Suppressor macrophage treated with lipopolysaccharide for 1 hour (primary cell): ENCODE data around the gene PCDH18.
"Not testable (repeated sequence)": the region's sequence is repeated elsewhere in the genome, so short reads cannot be mapped to it uniquely, and the experiment has no call there.

ENCODE experiments used
- DNase-seq, 3 donors: peaks; one replicate each; pipeline ENCODE4 v3.0.0-alpha.2; 2020 to 2022

The PCDH18 gene

DNA sequence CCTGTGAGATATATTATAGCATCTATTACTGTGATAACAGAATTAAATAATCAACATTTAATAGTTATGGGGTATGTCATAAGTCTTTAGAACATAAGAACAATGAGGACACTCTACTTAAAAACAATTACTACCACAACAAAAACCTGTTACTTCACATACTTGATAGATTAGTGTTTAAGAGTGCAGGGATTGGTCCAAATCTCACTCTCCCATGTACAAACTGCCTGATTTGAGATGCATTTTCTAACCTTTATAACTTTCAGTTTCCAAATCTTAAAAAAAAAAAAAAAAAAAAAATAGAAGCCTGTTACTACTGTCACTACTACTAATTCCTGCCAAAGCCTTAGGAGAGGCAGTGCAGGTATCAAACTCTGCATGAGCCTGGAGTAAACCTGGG lies 5.6 kb downstream of the PCDH18 start:
- no peak for DNase-seq

DNA sequence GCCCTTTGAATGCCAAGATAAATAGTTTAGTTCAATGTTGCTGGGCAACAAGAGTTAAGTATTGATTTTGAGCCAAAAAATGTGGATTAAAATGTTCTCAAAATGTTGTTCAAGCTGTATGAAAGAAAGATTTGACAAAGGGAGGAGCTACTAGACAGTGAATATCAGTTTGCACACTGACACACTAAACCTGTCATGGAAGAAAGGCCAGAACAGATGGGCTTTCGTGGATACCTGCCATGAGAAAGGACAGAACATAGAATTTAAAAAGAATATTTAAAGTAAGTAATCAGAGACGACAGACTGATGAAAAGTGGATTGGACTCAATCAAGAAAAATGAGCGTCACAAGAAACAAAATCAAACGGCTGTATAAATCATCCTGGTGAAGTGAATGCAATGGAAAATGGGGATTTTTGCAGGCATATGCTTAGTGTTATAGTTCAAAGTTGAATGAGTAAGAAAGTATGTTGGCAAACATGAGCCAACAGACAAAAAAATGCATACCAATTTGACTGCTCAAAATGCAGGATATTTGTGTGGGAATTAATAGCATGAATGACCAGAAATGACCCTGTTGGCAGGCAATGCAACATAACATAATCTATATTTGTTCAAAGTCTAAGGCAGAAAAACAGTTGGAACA lies 7.4 kb downstream of the PCDH18 start:
- DNase-seq: no peak

DNA sequence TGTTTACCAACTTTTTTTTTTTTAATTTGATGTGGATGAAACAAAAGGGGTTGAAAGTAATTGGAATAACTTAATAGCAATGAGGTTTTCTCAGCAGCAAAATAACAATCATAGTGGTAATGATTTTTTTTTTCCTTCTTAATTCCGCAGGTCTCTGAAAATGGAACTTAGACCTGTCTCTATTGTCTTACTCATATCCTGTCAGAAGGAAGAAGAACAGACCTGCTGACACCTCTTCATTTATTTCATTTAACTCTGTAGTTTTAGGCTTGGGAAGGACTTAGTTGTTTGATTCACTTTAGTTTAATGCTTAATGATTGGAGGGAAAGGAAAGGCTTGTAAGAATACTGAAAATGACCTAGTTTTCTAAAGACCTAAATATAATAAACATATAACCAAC lies 9.0 kb downstream of the PCDH18 start:
- DNase-seq: no peak

DNA sequence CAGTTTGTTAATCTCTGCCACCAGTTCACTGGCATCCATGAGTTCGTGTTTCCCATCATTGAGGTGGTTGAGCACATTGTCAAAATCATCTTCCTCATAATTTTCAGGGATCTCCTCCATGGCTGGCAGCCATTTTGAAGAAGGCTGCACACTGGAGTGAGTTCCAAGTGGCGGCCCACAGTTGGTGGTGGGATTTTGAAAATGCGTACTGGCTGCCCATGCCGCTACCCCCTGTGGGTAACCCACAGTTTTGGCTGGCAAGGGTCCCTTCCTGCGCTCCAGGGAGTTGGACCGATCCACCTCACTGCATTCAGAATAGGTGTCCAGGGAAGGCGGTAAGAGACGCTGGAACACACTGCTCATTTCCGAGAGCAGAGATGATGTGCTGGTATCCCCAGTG lies 11.2 kb downstream of the PCDH18 start:
- DNase-seq: no peak

DNA sequence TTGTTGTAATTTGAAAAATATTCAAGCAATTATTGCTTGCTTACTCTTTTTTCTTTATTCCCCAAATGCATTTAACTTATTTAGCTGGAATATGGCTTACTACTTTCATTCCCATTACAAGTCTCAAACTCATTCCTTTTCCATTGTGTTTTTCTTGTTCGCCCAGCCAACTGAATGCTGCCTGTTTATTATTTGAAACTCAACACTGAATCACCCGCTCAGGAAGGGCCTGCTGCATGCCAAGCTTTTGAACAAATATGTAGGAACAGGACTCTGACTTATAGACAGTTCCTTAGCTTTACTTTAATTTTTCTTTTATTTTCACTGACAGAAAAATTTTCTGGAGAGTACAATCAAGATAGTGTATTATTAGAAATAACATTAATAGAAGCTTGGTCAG lies 12.9 kb downstream of the PCDH18 start:
- no peak for DNase-seq

DNA sequence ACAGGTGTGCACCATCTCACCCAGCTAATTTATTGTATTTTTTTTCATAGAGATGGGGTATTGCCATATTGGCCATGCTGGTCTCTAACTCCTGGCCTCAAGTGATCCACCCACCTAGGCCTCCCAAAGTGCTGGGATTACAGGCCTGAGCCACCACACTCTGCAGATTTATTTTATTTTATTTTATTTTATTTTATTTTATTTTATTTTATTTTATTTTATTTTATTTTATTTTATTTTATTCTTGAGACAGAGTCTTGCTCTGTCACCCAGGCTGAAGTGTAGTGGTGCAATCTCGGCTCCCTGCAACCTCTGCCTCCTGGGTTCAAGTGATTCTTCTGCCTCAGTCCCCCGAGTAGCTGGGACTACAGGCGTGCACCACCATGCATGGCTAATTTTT lies 15.0 kb downstream of the PCDH18 start:
- not testable (repeated sequence) for DNase-seq

DNA sequence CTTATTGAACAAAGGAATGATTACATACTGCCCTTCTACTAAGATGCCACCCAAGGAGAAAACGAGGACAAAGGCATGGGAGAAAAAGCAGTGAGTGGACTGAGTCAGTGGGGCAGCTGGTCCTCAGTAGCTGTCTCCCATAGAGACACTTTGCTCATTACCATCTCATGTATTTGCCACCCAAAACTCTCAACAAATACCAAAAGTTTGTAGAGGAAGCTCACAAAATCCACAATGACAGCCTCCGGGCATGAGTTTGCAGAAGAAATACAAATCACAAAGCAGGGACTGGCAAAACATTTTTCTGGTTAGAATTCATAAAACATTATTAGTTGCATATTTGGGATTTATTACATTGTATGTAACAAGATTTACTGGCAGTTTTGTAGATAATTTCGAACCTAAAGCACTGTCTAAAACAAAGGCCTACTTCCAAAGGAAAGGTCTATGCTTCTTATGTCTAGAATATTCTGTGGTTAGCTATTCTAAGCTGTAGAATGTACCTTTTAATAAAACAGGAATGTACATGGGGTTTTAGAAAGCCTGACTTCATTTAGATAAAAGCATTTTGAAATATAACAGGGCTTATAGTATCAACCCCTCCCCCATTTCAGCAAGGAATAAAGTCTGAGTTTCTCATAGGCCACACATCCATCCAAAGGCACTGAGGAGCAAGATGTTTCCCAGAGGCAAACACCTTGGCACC lies 17.7 kb downstream of the PCDH18 start:
- no peak for DNase-seq

DNA sequence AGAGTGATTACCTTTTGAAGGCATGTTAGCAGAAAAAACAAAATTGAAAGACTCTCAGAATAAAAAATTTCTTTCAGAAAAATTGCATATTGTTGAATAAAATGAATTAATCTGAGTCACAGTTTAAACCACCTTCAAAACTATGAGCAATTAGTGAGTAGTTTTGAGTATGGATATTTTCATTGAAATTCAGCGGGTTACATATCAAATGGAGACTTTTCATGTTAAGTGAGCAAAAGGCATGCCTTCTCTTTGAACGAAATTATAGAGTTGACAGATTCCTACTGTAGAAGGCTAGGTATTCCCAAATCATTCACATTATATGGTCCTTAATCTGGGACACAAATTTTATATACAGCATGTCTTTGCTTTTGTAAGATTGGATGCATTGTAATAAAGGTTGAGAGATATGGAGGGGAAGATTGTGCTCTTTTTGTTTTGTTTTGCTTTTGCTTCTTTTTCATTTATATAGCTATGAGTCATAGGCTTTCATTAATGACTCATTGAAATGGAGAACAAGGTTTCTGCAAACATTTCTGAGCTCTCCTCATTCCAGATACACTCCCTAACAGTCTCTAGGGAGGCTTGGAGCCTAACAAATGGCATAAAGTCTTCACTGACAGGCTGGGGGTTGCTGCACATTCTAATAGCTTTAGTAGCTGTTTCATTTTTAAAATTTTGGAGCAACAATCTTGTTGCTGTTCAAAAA lies 21.6 kb downstream of the PCDH18 start:
- peak; percentile 0 to 27 (median 0) for DNase-seq

DNA sequence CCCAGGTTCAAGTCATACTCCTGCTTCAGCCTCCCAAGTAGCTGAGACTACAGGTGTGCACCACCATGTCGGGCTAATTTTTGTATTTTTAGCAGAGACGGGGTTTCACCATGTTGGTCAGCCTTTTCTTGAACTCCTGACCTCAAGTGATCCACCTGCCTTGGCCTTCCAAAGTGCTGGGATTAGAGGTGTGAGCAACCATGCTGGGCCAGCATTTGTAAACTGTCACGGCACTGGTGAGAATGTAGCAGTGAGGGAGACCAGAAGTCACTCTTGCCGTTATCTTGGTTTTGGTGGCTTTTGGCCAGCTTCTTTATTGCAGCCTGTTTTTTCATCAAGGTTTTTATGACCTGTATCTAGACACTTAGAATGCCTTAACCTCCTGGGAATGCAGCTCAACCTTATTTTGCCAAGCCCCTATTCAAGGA lies 22.4 kb downstream of the PCDH18 start:
- DNase-seq: no peak

DNA sequence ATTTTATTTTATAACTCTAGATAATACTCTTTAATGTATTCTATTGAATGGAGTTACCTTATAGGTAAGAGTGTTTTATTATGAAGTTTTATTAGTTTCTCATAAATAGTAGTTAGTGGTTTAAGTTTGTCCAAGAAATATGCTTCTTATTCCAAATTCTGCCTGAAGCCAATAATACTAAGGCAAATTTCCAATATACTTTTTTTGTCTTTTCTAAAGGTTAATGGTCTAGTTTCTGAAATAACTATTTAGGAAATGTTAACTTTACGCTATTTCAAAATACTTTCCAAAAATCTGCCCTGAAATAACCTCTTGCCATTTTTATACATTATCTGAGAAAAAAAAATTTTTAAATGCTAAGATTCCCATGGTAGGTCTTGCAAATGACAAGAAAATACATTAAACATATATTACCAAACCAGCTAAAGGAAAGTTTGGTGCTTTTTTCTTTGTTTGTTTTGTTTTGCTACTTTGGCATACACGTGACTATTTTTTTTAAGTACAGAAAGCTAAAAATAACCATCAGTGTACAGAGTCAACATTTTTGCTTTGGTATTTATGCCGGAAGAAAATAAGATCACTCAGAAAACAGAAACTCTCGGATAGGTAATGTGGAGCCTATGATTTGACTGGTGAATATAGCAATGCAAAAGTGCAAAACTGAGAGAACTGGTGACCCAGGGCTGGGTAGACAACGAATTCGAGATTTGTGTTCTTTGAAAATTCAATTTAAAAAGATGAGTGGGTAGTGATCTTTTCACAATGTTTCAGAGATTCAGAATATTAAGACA lies 29.8 kb downstream of the PCDH18 start:
- DNase-seq: no peak

DNA sequence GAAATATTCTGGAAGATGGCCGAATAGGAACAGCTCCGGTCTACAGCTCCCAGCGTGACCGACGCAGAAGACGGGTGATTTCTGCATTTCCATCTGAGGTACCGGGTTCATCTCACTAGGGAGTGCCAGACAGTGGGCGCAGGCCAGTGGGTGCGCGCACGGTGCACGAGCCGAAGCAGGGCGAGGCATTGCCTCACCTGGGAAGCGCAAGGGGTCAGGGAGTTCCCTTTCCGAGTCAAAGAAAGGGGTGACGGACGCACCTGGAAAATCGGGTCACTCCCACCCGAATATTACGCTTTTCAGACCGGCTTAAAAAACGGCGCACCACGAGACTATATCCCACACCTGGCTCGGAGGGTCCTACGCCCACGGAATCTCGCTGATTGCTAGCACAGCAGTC lies 36.0 kb downstream of the PCDH18 start:
- not testable (repeated sequence) for DNase-seq

DNA sequence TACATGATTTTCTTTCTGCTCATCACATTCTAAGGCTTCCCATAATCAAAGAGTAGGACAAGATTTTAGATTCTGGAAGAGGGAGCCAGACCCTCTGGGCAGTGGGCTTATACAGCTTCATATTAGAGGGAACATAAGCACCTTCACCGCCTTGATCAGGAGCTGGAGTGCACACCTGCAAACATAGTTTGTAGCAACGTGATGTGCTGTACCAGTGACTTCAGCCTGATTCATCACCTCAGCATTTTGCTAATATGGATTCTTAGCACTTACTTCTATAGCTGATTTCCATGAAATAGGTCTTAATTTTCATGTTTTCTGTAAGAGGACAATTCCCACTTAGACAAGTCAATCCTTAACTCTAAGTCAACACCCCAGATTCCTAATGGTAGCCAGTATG lies 36.7 kb downstream of the PCDH18 start:
- DNase-seq: no peak

DNA sequence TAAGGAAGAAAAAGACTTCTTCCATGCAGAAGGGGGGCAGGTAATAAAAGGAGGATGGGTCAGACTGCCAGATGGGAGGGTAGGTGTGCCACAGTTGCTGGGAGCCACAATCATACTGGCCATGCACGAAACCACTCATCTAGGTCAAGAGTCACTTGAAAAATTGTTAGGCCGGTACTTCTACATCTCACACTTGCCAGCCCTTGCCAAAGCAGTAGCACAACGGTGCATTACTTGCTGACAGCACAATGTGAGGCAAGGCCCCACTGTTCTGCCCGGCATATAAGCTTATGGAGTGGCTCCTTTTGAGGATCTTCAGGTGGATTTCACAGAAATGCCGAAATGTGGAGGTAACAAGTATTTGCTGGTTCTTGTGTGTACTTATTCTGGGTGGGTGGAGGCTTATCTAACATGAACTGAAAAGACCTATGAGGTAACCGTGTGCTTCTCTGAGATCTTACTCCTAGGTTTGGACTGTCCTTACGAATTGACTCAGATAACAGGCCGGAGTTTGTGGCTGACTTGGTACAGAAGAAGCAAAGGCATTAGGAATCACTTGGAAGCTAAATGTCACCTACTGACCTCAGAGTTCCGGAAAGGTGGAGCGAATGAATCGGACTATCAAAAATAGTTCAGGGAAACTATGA lies 48.9 kb downstream of the PCDH18 start:
- DNase-seq: not testable (repeated sequence)

DNA sequence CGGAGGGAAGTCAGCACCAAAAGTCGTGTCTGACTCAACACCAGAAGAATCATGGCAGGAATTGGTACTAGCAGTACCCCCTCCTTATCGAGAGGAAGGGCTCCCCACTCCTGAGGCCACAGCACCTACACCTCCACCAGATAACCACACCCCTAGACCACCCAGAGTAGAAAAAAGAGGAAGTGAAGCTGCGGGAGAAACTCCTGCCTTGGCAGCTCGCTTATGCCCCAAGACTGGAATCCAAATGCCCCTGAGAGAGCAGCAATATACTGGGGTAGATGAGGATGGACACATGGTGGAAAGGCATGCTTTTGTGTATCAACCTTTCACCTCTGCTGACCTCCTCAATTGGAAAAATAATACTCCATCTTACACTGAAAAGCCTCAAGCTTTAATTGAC lies 52.6 kb downstream of the PCDH18 start:
- not testable (repeated sequence) for DNase-seq

DNA sequence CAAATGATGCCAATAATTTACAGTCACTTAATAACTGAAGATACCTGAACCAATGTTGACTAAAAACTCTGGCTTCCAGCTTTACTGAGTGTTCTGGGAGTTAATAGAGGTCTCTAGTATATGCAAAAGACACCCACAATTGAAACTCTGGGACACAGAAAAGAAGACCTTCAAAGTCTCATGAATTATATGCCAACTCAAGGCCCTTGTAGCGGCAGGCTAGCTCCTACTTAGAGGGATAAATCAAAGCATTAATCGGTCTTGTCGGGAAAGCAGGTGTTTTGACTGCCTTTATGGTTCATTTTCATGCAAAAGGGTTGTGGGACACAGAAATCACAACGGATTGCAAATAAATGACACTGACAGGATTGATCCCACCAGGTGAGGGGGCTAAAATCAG lies 55.9 kb downstream of the PCDH18 start:
- DNase-seq: no peak

DNA sequence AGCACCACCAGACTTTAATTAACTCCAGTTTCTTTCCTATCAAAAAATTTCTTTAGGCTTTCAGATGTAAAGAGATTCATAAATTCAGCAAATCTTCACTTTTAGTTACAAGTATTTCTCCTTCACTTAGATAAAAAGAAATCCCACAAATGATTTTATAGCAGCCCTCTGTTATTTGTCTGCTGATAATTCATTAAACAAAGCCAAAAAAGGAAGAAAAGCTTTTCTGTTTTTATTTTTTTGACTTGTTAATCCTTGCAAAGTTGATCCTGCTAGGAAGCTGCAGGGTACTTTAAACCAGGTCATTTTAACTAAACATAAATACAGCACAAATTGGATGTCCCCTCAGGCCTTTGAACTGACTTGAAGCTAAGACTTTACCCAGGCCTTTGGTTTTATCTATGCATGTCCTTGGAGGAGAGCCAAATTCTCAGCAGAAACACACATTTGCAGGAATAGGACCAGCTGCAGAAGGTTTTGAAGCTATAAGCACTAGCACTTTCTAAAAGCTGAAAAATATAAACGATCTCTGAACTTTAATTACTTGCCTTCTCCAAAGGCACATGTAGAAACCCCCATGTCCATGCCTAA lies 57.5 kb downstream of the PCDH18 start:
- no peak for DNase-seq

DNA sequence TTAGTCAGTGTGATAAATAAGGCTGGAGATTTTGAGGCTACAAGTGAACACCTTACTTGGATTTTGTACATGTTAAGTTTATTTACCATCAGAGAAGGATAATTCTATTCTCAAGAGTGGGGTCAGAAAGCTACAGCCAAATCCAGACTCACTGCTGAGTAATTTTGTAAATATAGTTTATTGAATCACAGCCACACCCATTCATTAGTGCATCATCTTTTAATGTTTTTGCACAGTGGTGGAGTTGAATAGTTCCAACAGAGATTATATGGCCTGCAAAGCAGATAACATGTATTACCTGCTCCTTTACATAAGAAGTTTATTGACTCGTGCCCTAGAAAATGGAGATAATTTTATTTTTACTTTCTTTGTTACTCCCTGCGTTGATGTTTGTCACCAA lies 60.4 kb downstream of the PCDH18 start:
- DNase-seq: no peak

DNA sequence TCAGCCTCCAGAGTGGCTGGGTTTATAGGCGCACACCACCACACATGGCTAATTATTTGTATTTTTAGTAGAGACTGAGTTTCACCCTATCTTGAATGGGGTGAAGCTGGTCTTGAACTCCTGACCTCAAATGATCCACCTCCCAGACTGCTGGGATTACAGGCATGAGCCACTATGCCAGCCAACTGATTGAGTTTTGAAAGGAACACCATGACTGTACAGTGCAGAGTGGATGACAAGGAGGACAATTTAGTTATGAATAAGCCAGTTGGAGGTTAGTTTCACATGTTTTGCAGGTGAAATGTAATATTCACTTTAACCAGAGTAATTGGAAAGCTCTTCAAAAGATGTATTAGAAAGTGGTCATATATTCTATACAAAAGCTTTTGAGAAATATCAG lies 60.8 kb downstream of the PCDH18 start:
- DNase-seq: no peak

DNA sequence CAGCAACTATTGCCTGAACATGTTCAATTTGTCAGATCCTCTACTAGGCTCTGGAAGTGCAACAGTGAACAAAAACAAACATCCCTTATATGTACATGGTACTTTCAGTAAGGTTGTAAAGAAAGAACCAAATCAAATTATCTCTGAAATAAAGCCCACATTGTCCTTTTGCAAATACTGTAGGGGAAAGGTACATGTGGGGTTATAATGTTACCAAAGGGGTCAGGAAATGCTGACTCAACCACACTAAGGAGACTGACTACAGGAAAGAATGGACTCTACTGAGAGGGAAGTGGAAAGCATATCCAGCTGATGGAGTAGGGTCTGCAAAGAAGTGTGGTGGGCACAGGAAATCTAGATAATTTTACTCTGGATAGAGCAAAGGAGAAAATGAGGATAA lies 61.5 kb downstream of the PCDH18 start:
- DNase-seq: no peak
